GM23338 (cell line): ENCODE results near the gene SACM1L. TPM values are rescaled to one million over a fixed set of nuclear protein-coding genes. Genes with fewer than 3 reads are reported as not detected.
A peak's percentile ranks its signal among the peaks of the same experiment; 100 is the strongest.

Experiments used
- ATAC-seq: fragments of 200-7000 bp; cut with Tn5 transposase; 3 replicates; pipeline ENCODE4 v1.9.1; 2020
- DNase-seq: peaks from one replicate; pipeline ENCODE4 v3.0.0-alpha.2; 2015; ENCODE audit warnings: low spot score
- H2AFZ ChIP-seq: fragments of 200-600 bp; sonication (generic); 2 replicates; pipeline ENCODE4 v1.8.0; 2016; ENCODE audit warnings: antibody characterized with exemption, mild to moderate bottlenecking, moderate library complexity
- H3F3A ChIP-seq: fragments of 200-600 bp; sonication (generic); replicated peaks from 2 replicates; pipeline ENCODE4 v1.8.0; 2017; ENCODE audit warnings: antibody characterized with exemption, mixed run types, low read depth
- H3K27ac ChIP-seq: fragments of 200-600 bp; sonication (generic); 2 replicates; pipeline ENCODE4 v1.6.1; 2016; ENCODE audit warnings: low read depth
- H3K27me3 ChIP-seq: fragments of 200-600 bp; sonication (generic); 2 replicates; pipeline ENCODE4 v1.8.0; 2016; ENCODE audit warnings: mild to moderate bottlenecking, mixed run types, moderate library complexity; ENCODE audit not compliant: insufficient read depth
- H3K36me3 ChIP-seq: fragments of 200-600 bp; sonication (generic); 2 replicates; pipeline ENCODE4 v1.8.0; 2016; ENCODE audit warnings: mild to moderate bottlenecking; ENCODE audit not compliant: insufficient read depth
- H3K4me1 ChIP-seq: fragments of 200-600 bp; sonication (generic); 2 replicates; pipeline ENCODE4 v1.8.0; 2016; ENCODE audit warnings: mild to moderate bottlenecking, moderate library complexity; ENCODE audit not compliant: insufficient read depth
- H3K4me2 ChIP-seq: fragments of 200-600 bp; sonication (generic); 2 replicates; pipeline ENCODE4 v1.7.1; 2017; ENCODE audit warnings: mixed run types
- H3K4me3 ChIP-seq: fragments of 200-600 bp; sonication (generic); 2 replicates; pipeline ENCODE4 v1.6.1; 2016; ENCODE audit warnings: mixed run types
- H3K79me2 ChIP-seq: fragments of 200-600 bp; sonication (generic); replicated peaks from 2 replicates; pipeline ENCODE4 v1.8.0; 2017; ENCODE audit warnings: mild to moderate bottlenecking; ENCODE audit not compliant: insufficient read depth
- H3K9me2 ChIP-seq: fragments of 200-600 bp; sonication (generic); 2 replicates; pipeline ENCODE4 v1.8.0; 2017; ENCODE audit not compliant: insufficient read depth
- H4K20me1 ChIP-seq: fragments of 200-600 bp; sonication (generic); replicated peaks from 2 replicates; pipeline ENCODE4 v1.8.0; 2017; ENCODE audit warnings: mild to moderate bottlenecking; ENCODE audit not compliant: insufficient read depth
- H3K27ac Mint-ChIP-seq: 2 replicates; pipeline ENCODE4 v1.8.0; 2020; ENCODE audit warnings: inconsistent platforms, mild to moderate bottlenecking, moderate library complexity, mixed read lengths
- H3K27me3 Mint-ChIP-seq: 3 replicates; pipeline ENCODE4 v1.8.0; 2022; ENCODE audit warnings: low read depth, mild to moderate bottlenecking, moderate library complexity, mixed read lengths, inconsistent platforms; ENCODE audit not compliant: insufficient read depth, poor library complexity
- H3K36me3 Mint-ChIP-seq: 3 replicates; pipeline ENCODE4 v1.8.0; 2021; ENCODE audit warnings: low read depth, mild to moderate bottlenecking, inconsistent platforms, moderate library complexity, mixed read lengths
- H3K4me1 Mint-ChIP-seq: 3 replicates; pipeline ENCODE4 v1.8.0; 2020; ENCODE audit warnings: mild to moderate bottlenecking, inconsistent platforms, mixed read lengths
- H3K4me3 Mint-ChIP-seq: 3 replicates; pipeline ENCODE4 v1.8.0; 2021; ENCODE audit warnings: moderate library complexity, mild to moderate bottlenecking, inconsistent platforms, mixed read lengths
- H3K9me3 Mint-ChIP-seq: 3 replicates; pipeline ENCODE4 v1.8.0; 2020; ENCODE audit warnings: moderate library complexity, mild to moderate bottlenecking, inconsistent platforms, mixed read lengths
- CREB1 ChIP-seq: fragments of 250-450 bp; sonication (Bioruptor Pico); IDR thresholded peaks from 2 replicates; pipeline ENCODE4 v1.5.0; 2020; ENCODE audit warnings: low read depth, mild to moderate bottlenecking, moderate library complexity
- CTCF ChIP-seq, 2 experiments: fragments of 200-600 bp in 1 of 2; sonication (generic) in 1 of 2; conservative IDR thresholded peaks; 2 replicates each; pipeline versions ENCODE4 v1.5.1 to v1.6.1; 2016 to 2017; ENCODE audit warnings: antibody characterized with exemption in 2 of 2, low read depth in 2 of 2, mild to moderate bottlenecking in 2 of 2, moderate library complexity in 1 of 2
- ETS1 ChIP-seq: IDR thresholded peaks from 2 replicates; pipeline ENCODE4 v1.6.1; 2016; ENCODE audit warnings: antibody characterized with exemption
- EZH2 ChIP-seq: fragments of 200-600 bp; sonication (generic); IDR thresholded peaks from one replicate; pipeline ENCODE4 v1.8.0; 2017; ENCODE audit warnings: antibody characterized with exemption, mild to moderate bottlenecking, low read depth; ENCODE audit not compliant: unreplicated experiment
- EZH2phosphoT487 ChIP-seq: fragments of 200-600 bp; sonication (generic); IDR thresholded peaks from one replicate; pipeline ENCODE4 v1.8.1; 2018; ENCODE audit warnings: antibody characterized with exemption; ENCODE audit not compliant: unreplicated experiment
- JUNB ChIP-seq: IDR thresholded peaks from one replicate; pipeline ENCODE4 v1.6.1; 2016; ENCODE audit warnings: antibody characterized with exemption; ENCODE audit not compliant: unreplicated experiment
- NANOG ChIP-seq: IDR thresholded peaks from 2 replicates; pipeline ENCODE4 v1.6.1; 2016; ENCODE audit warnings: antibody characterized with exemption, borderline replicate concordance
- POLR2AphosphoS5 ChIP-seq: IDR thresholded peaks from 2 replicates; pipeline ENCODE4 v1.6.1; 2016; ENCODE audit warnings: antibody characterized with exemption, low read depth
- REST ChIP-seq: IDR thresholded peaks from one replicate; pipeline ENCODE4 v1.6.1; 2018; ENCODE audit warnings: antibody characterized with exemption; ENCODE audit not compliant: unreplicated experiment
- STAT1 ChIP-seq: IDR thresholded peaks from one replicate; pipeline ENCODE4 v1.6.1; 2016; ENCODE audit warnings: antibody characterized with exemption; ENCODE audit not compliant: unreplicated experiment
- ZNF114 ChIP-seq: fragments of 250-450 bp; sonication (Bioruptor Pico); IDR thresholded peaks from 2 replicates; pipeline ENCODE4 v1.5.0; 2020; ENCODE audit warnings: mild to moderate bottlenecking, moderate library complexity
- ZNF331 ChIP-seq: fragments of 250-450 bp; sonication (Bioruptor Pico); IDR thresholded peaks from 2 replicates; pipeline ENCODE4 v1.5.0; 2020; ENCODE audit warnings: low read depth, mild to moderate bottlenecking, moderate library complexity
- ZNF462 ChIP-seq: fragments of 250-450 bp; sonication (Bioruptor Pico); IDR thresholded peaks from 2 replicates; pipeline ENCODE4 v1.5.0; 2020; ENCODE audit warnings: mild to moderate bottlenecking, moderate library complexity
- polyA plus RNA-seq: library from polyadenylated mRNA; unstranded; fragments of >200 nt; fragmentation: Nextera tagmentation; extraction: Ambion mirVana; gene quantifications from 2 replicates; pipeline ENCODE4 v1.2.1, GENCODE V29; 2016
- total RNA-seq: library from RNA; depleted of rRNA; stranded (reverse); fragments of >200 nt; shearing (Covaris generic); gene quantifications from 2 replicates; pipeline ENCODE4 v1.2.3, GENCODE V29; 2014

The SACM1L gene
- total and polyA plus RNA-seq, 2 experiments from 2014 or later = 43.5 to 97.8 TPM

GRCh38 chr3:45690336-45691035, 1.3 kb downstream of the SACM1L start:
- Histone ChIP-seq H3K4me1 (peaks cover 47% of the 10 kb centered on the region), H3F3A (no peaks in the 10 kb centered on the region), H3K27ac (peak overlapping the region; percentile 17; the same call in 1 of the 2 replicates), H4K20me1 (peaks cover 18% of the 10 kb centered on the region), H3K9me2 (no peaks in the 10 kb centered on the region), H3K36me3 (no peaks in the 10 kb centered on the region), H2AFZ (no peak overlapping the region), H3K27me3 (no peaks in the 10 kb centered on the region), H3K79me2 (peaks cover 60% of the 10 kb centered on the region), H3K4me2 (peak overlapping the region; percentile 96), H3K4me3 (peak overlapping the region; percentile 97)
- DNase-seq (no peak), ATAC-seq (no peak)
- TF ChIP-seq ZNF331 (CRISPR knock-in tag) = no peak
- TF ChIP-seq CREB1 (CRISPR knock-in tag) = no peak
- no peak for TF ChIP-seq CTCF (conservative IDR thresholded peaks at IDR 0.05; ENCODE audit: low read depth in 2 of 2)
- TF ChIP-seq EZH2 = no peak
- TF ChIP-seq ETS1 = no peak
- TF ChIP-seq EZH2phosphoT487 = no peak
- no peak for TF ChIP-seq ZNF114 (CRISPR knock-in tag)
- TF ChIP-seq POLR2AphosphoS5 = no peak
- no peak for TF ChIP-seq REST
- TF ChIP-seq NANOG = no peak
- TF ChIP-seq ZNF462 (CRISPR knock-in tag) = no peak
- TF ChIP-seq JUNB = no peak
- TF ChIP-seq STAT1 = no peak
- H3K4me1 Mint-ChIP-seq = peaks cover 46% of the 10 kb centered on the region
- peak overlapping the region; percentile 95 for H3K27ac Mint-ChIP-seq
- H3K4me3 Mint-ChIP-seq = peak overlapping the region; percentile 80
- peaks cover 6% of the 10 kb centered on the region; the same call in 2 of the 3 replicates for H3K9me3 Mint-ChIP-seq
- peaks cover 26% of the 10 kb centered on the region for H3K36me3 Mint-ChIP-seq
- peaks cover 9% of the 10 kb centered on the region for H3K27me3 Mint-ChIP-seq
